Stomach smooth muscle (tissue), 2 donors: ENCODE measurements around the gene GABARAP.

Source experiments
- H3K27ac ChIP-seq: one replicate; pipeline ENCODE4 v1.7.0; 2013; ENCODE audit warnings: mild to moderate bottlenecking, low read length, inconsistent platforms
- H3K27me3 ChIP-seq, 2 donors: one replicate each; pipeline ENCODE4 v1.7.0; 2013; ENCODE audit warnings: low read length in 2 of 2; ENCODE audit not compliant: insufficient read depth in 2 of 2, control insufficient read depth in 1 of 2
- H3K36me3 ChIP-seq, 2 donors: one replicate each; pipeline ENCODE4 v1.7.0; 2013; ENCODE audit warnings: low read length in 2 of 2; ENCODE audit not compliant: control insufficient read depth in 2 of 2, insufficient read depth in 2 of 2
- H3K4me1 ChIP-seq: one replicate; pipeline ENCODE4 v1.7.0; 2013; ENCODE audit warnings: low read length; ENCODE audit not compliant: control insufficient read depth, insufficient read depth
- H3K4me3 ChIP-seq, 2 donors: one replicate each; pipeline ENCODE4 v1.7.0; 2013; ENCODE audit warnings: low read length in 2 of 2
- H3K9ac ChIP-seq, 2 donors: one replicate each; pipeline ENCODE4 v1.7.0; 2013; ENCODE audit warnings: low read length in 2 of 2, mild to moderate bottlenecking in 1 of 2
- H3K9me3 ChIP-seq, 2 donors: one replicate each; pipeline ENCODE4 v1.7.0; 2013; ENCODE audit warnings: low read length in 2 of 2; ENCODE audit not compliant: control insufficient read depth in 2 of 2
- donor health status: healthy.
- donor health status: Pancreatic carcinoma.

The GABARAP gene

DNA sequence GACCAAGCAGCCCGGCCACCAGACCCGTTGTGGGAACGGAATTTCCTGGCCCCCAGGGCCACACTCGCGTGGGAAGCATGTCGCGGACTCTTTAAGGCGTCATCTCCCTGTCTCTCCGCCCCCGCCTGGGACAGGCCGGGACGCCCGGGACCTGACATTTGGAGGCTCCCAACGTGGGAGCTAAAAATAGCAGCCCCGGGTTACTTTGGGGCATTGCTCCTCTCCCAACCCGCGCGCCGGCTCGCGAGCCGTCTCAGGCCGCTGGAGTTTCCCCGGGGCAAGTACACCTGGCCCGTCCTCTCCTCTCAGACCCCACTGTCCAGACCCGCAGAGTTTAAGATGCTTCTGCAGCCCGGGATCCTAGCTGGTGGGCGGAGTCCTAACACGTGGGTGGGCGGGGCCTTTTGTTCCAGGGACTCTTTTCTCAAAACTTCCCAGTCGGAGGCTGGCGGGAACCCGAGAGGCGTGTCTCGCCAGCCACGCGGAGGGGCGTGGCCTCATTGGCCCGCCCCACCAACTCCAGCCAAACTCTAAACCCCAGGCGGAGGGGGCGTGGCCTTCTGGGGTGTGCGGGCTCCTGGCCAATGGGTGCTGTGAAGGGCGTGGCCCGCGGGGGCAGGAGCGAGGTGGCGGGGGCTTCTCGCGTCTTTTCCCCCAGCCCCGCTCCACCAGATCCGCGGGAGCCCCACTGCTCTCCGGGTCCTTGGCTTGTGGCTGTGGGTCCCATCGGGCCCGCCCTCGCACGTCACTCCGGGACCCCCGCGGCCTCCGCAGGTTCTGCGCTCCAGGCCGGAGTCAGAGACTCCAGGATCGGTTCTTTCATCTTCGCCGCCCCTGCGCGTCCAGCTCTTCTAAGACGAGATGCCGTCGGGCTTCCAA, 39.1 kb upstream of the GABARAP start, which contains the start of gene SLC2A4:
Gene SLC2A4 (plus strand): TSS at position 645 of the 879 bp plus-strand sequence. CDS start 217 bp downstream, at position 862.
- Histone ChIP-seq H3K27me3 (no peaks in the 10 kb centered on the region), H3K4me1 (peaks cover 53% of the 10 kb centered on the region), H3K27ac (peak within 1 kb of the TSS; percentile 93), H3K36me3 (peaks cover 24 to 26% of the 10 kb centered on the region in 2 donors), H3K9ac (peak within 1 kb of the TSS; percentile 71 to 90), H3K4me3 (peak within 1 kb of the TSS; percentile 75 to 84), H3K9me3 (no peaks in the 10 kb centered on the region)

DNA sequence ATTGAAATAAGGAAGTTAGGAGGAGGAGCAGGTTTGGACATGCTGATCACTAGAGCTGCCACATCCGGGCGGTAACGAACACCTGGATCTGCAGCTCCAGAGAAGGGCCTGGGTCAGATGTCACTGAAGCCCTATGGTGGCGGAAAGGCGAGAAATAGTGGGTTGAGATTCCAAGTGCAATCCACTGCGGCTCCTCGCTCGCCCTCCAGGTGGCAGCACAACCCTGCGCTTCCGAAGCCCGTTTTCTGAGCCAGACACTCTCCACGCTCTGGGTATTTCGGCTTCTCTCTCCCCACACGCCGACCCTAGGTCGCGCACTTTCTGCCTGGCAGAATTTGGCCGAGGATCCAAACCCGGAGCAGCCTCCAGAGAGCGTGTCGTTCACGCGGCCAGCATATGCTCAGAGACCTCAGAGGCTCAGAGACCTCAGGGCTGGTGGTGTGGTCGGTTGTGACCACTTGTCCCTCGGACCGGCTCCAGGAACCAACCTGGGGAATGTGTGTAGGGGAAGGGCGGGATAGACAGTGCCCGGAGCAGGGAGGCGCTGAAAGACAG, 38.3 kb upstream of the GABARAP start:
- Histone ChIP-seq H3K9ac (peak overlapping the region; percentile 68 to 71), H3K36me3 (peaks cover 17 to 20% of the 10 kb centered on the region in 2 donors), H3K27ac (peak overlapping the region; percentile 93), H3K4me1 (peaks cover 49% of the 10 kb centered on the region), H3K27me3 (no peaks in the 10 kb centered on the region), H3K4me3 (peak overlapping the region; percentile 71 to 84), H3K9me3 (no peaks in the 10 kb centered on the region)

DNA sequence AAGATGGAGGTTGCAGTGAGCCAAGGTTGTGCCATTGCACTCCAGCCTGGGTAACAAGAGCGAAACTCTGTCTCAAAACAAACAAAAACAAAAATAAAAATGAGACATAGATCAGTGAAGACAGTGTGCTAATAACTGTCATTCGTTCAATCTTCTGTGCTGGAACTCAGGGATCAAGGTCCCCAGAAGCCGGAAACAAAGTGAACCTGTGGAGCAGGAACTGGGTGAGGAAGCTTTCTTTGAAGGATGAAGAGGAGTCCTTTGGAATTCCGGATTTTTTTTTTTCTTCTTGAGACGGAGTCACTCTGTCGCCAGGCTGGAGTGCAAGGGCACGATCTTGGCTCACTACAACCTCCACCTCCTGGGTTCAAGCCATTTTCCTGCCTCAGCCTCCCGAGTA, 37.2 kb upstream of the GABARAP start:
- Histone ChIP-seq H3K4me3 (no peak overlapping the region), H3K4me1 (peaks cover 38% of the 10 kb centered on the region), H3K27ac (no peak overlapping the region), H3K9ac (no peak overlapping the region), H3K9me3 (no peaks in the 10 kb centered on the region), H3K36me3 (peaks cover 5 to 8% of the 10 kb centered on the region in 2 donors), H3K27me3 (no peaks in the 10 kb centered on the region)

DNA sequence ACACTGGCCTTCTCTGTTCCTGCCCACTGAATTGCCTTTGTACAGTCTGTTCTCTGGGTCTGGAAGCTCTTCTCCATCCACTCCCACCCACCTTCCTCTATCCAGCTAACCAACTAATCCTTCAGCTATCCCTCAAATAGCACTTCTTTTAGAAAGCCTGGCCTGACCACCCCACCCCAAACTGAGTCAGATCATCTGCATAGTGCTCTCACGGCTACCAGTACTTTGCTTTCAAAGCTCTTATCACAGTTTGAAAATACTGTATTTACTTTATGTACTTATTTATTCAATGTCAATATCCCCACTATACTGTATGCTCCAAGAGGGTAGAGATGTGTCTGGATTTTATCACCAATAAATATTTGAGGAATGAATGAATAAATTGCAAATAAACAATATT, 24.5 kb upstream of the GABARAP start:
- H3K9ac ChIP-seq: no peak overlapping the region
- H3K4me1 ChIP-seq: peaks cover 10% of the 10 kb centered on the region
- no peaks in the 10 kb centered on the region for H3K36me3 ChIP-seq
- H3K27ac ChIP-seq: no peak overlapping the region
- no peak overlapping the region for H3K4me3 ChIP-seq
- peaks cover 20 to 24% of the 10 kb centered on the region in 2 donors for H3K27me3 ChIP-seq
- H3K9me3 ChIP-seq: no peaks in the 10 kb centered on the region

DNA sequence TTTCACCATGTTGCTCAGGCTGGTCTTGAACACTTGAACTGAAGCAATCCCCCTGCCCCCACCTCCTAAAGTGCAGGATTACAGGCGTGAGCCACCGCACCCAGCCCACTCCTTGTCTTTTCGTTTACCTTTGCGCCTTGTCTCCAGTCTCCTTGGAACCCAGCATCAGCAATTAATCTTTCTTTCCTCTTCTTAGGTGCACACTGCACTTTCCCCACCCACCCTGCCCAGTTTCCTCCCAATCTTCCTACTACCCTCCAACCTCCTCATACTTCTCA, 21.5 kb upstream of the GABARAP start:
- peaks cover 18% of the 10 kb centered on the region for H3K4me1 ChIP-seq
- H3K9me3 ChIP-seq: no peaks in the 10 kb centered on the region
- H3K27ac ChIP-seq: no peak overlapping the region
- no peak overlapping the region for H3K4me3 ChIP-seq
- peaks cover 37% of the 10 kb centered on the region in 2 donors for H3K27me3 ChIP-seq
- peaks cover 7 to 9% of the 10 kb centered on the region in 2 donors for H3K36me3 ChIP-seq
- no peak overlapping the region for H3K9ac ChIP-seq

DNA sequence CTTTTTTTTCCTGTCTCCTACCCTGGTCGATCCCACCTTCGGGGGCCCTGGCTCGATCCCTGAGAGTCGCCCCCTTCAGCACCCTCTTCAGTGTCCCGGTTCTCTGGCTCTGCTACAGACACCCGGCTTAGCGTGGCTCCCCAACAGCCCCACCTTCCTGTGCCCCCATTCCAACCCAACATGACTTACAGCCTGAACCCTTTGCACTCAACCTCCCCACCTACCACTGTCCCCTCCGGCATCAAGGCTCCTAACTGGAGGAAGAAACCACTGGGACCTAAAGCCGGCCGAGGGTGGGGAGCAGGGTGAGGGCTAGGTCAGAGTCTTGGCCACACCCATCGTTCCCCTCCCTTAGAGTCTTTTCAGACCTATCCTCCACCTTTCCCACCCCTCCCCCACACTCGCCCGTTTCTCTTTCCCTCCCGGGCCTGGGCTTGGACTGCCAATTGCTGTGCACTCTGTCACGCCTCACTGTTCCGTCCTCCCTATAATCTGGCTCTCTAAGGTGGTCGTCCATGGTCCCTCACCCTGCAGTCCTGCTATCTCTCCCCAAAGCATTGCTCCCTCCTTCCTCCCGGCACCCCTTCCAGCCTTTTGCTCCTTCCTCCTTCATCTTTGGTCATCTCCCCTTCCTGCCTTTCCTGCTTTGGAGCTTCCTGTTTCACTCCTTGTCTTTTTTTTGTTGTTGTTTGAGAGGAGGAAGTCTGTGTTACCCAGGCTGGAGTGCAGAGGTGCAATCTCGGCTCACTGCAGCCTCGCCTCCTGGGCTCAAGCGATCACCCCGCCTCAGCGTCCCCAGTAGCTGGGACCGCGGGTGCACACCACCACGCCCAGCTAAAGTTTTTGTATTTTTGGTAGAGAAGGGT, 20.9 kb upstream of the GABARAP start:
- Histone ChIP-seq H3K27ac (no peak overlapping the region), H3K9ac (no peak overlapping the region), H3K36me3 (peaks cover 12 to 13% of the 10 kb centered on the region in 2 donors), H3K4me1 (peaks cover 18% of the 10 kb centered on the region), H3K4me3 (peak overlapping the region in 1 of 2 donors; percentile 29), H3K27me3 (peaks cover 37% of the 10 kb centered on the region in 2 donors), H3K9me3 (no peaks in the 10 kb centered on the region)

DNA sequence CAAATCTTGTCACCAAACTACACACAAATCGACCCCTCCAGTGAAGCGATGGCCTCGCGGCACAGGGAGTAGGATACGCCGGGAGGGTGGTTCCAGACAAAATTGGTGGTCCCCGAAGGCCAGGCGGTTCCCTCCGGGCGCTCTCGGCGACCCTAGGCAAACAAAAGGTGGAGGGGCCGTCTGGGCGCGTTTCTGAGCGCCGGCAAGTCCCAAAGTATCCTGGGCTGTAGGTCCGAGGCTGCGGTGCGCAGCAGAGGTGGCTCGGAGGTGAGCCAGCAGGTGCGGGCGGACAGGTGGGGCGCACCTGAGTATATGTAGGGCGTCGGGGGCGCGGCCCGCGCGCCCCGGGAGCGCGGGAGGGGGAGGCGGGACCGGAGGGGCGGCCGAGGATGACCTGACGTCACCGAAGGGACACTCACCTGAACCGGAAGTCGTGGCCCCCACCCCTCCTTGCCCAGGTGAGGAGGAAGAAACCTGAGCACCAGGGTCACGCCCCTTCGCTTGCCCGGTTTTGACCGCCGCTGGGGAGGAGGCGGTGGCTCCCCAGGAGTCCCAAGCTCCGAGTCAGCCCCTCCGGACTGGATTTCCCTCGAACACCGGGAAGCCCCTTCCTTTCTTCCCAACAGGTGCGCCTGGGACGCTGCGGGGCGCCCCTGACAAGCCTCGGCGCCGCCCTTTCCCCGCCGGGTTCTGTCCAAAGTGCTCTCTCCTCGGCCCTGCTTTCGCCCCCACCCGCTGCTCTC, 20.1 kb upstream of the GABARAP start, which contains the start of gene CLDN7:
Gene CLDN7 (minus strand): TSS at position 287 of the 743 bp plus-strand sequence. CDS start 435 bp downstream, outside the sequence.
- Histone ChIP-seq H3K27me3 (peaks cover 37% of the 10 kb centered on the region in 2 donors), H3K9ac (no peak within 1 kb of the TSS), H3K4me1 (peaks cover 18% of the 10 kb centered on the region), H3K4me3 (peak within 1 kb of the TSS in 1 of 2 donors; percentile 62), H3K36me3 (peaks cover 12 to 13% of the 10 kb centered on the region in 2 donors), H3K9me3 (no peaks in the 10 kb centered on the region), H3K27ac (no peak within 1 kb of the TSS)

DNA sequence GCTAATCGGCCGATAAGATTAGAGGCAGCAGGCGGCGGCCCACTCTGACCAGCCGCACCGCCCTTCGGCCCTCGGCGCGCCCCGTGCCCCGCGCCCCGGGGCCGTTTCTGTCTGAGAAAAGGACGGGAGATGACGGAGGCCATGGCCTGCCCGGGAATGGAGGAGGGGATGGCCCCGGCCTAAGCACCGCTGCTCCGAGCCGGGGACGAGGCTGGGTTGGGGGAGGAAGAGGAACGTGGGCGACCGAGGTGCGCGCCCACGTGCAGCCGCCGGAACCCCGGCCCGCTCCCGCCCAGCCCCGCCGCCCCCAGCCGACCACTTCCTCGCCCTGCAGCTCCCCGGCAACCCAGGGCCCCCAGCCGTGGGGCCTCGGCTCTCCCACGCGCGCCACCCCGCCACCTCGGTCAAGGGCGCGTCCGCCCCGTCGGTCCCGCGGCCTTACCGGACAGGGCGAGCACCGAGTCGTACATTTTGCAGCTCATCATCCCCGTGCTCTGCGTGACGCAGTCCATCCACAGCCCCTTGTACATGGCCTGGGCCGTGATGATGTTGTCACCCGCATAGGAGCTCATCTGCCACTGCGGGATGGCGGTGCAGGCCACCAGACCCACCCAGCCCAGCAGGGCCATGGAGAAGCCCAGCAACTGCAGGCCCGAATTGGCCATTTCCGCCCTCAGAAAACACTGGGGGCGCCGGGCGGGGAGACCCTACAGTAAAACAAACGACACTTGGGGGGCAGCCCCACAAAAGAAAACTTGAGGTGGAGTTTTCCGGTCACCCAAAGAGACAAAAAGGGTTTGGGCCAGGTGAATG, 19.3 kb upstream of the GABARAP start:
- Histone ChIP-seq H3K36me3 (peaks cover 14 to 16% of the 10 kb centered on the region in 2 donors), H3K9me3 (no peaks in the 10 kb centered on the region), H3K9ac (no peak overlapping the region), H3K27me3 (peaks cover 37% of the 10 kb centered on the region in 2 donors), H3K4me3 (peak overlapping the region; percentile 31 to 62), H3K4me1 (peaks cover 18% of the 10 kb centered on the region), H3K27ac (no peak overlapping the region)

DNA sequence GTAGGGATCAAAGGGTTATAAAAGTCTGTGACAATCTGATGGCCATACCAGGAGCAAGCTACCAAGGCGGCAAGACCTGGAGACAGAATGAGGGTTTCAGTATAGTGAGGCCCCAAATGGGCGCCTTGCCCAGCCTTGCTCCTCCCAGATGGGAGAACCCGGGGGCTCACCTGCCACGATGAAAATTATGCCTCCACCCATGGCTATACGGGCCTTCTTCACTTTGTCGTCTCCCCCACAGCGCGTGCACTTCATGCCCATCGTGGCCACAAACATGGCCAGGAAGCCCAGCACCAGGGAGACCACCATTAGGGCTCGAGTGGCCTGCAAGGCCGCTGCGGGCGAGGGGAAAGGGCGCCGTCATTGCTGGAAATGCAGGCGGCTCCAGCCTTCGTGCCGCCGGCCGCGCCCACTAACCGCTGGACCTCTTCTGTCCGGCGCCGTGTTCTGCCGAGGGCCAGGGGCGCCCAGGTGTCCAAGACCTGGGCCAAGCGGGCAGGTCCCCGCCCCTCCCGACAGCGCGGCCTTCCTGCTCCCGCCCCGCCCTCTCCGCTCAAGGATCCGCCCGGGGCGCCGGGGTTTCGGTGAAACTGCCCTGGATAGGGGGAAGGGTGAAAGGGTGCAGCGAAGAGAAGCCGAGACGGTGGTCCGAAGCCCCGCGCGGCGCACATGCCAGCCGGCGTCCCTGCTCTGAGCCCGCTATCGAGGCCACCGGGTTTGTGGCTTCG, 18.6 kb upstream of the GABARAP start:
- Histone ChIP-seq H3K4me1 (peaks cover 18% of the 10 kb centered on the region), H3K36me3 (peaks cover 16 to 20% of the 10 kb centered on the region in 2 donors), H3K9me3 (no peaks in the 10 kb centered on the region), H3K27ac (no peak overlapping the region), H3K27me3 (peaks cover 37% of the 10 kb centered on the region in 2 donors), H3K9ac (peak overlapping the region in 1 of 2 donors; percentile 21), H3K4me3 (peak overlapping the region; percentile 31 to 62)
